ENCODE measurements around the gene EIF1.
A peak's percentile ranks its signal among the peaks of the same experiment; 100 is the strongest.
"Not testable (repeated sequence)": the region's sequence is repeated elsewhere in the genome, so short reads cannot be mapped to it uniquely, and the experiment has no call there.

EIF1 gene

DNA sequence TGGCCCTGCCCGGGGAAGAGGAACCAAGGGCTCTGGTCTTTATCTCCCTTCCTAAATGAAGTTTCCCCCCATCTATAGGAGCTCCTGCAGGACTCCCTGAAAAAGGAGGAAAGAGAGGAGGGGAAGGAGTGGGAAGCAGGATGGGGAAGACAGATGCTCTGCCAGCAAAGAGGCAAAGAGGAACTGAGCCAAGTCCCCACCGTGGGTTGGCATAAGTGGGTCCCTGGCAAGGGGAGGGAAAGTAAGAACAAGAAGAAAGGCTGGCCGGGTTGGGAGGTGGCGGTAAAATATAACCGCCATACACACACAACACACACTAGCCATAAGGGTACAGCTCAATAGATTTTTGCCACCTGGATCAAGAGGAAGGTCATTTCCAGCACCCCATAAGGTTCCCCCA is 6.1 kb upstream of the EIF1 start:
- TF ChIP-seq, protein P1, sequence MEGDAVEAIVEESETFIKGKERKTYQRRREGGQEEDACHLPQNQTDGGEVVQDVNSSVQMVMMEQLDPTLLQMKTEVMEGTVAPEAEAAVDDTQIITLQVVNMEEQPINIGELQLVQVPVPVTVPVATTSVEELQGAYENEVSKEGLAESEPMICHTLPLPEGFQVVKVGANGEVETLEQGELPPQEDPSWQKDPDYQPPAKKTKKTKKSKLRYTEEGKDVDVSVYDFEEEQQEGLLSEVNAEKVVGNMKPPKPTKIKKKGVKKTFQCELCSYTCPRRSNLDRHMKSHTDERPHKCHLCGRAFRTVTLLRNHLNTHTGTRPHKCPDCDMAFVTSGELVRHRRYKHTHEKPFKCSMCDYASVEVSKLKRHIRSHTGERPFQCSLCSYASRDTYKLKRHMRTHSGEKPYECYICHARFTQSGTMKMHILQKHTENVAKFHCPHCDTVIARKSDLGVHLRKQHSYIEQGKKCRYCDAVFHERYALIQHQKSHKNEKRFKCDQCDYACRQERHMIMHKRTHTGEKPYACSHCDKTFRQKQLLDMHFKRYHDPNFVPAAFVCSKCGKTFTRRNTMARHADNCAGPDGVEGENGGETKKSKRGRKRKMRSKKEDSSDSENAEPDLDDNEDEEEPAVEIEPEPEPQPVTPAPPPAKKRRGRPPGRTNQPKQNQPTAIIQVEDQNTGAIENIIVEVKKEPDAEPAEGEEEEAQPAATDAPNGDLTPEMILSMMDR (IDR thresholded peaks at IDR 0.05; ENCODE audit: control insufficient read depth, extremely low read depth, insufficient read depth) = no peak
- no peak overlapping the region for H3K4me3 ChIP-seq (ENCODE audit: low read depth, low read length)
- no peak for DNase-seq (ENCODE audit: low read depth)

DNA sequence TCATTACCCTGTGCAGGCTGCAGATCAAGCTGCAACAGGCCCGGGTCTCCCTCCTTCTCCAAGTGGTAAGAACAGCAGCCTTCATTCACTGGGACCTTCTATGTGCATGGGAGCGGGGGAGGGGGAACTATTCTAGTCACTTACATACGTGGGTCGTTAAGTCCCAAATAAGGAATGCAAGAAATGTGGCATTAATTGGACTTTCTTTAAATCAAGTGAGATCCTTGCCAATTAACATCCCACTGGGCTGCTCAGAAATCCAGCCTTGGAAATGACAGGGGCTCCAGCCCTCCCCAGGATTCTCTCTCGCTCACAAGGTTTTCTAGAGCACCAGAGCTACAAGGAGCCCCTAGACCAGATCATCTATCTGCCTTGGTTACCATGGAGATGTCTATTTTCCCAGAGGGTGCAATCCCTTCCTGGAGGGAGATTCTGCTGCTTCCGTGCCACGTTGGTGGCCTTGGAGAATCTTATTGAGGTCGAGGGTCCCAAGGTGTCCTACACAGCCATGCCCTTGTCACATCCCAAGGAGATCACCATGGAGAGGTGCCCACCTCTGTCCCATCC is 5.2 kb upstream of the EIF1 start:
- H3K4me3 ChIP-seq (ENCODE audit: low read depth, low read length) = no peak overlapping the region
- TF ChIP-seq, protein P1 (IDR thresholded peaks at IDR 0.05; ENCODE audit: control insufficient read depth, extremely low read depth, insufficient read depth) = no peak
- no peak for DNase-seq (ENCODE audit: low read depth)

DNA sequence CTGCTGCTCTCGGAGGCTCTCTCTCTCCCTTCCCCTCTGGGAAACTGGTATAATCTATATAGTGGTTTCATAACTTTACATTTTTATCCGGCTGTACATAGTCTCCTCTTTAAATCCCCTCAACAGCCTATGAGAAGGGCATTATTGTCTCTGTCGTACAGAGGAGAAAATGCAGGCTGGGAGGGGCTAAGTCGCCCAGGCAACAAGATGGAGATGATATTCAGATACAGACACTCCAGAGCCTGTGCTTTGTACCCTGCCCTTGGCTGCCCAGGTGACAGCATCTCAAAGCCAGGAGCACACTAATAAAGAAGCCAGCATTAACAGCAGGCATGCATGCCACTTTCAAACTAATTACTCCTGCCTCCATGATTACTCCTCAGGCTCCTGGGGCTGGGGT is 4.7 kb upstream of the EIF1 start:
- H3K4me3 ChIP-seq (ENCODE audit: low read depth, low read length) = no peak overlapping the region
- DNase-seq (ENCODE audit: low read depth) = no peak
- TF ChIP-seq, protein P1 (IDR thresholded peaks at IDR 0.05; ENCODE audit: control insufficient read depth, extremely low read depth, insufficient read depth) = no peak

DNA sequence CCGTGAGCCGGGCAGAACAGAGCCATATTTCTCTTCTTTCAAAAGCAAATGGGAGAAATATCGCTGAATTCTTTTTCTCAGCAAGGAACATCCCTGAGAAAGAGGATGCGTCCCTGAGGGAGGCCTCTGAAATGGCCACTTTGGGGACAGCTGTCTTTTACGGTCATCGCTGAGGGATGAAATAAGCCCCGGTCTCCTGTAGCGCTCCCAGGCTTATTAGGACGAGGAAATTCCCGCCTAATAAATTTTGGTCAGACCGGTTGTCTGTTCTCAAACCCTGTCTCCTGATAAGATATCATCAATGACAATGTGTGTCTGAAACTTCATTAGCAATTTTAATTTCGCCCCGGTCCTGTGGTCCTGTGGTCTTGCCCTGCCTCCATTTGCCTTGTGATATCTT is 2.9 kb upstream of the EIF1 start:
- DNase-seq (ENCODE audit: low read depth); H3K4me3 ChIP-seq (ENCODE audit: low read depth, low read length): not testable (repeated sequence)

DNA sequence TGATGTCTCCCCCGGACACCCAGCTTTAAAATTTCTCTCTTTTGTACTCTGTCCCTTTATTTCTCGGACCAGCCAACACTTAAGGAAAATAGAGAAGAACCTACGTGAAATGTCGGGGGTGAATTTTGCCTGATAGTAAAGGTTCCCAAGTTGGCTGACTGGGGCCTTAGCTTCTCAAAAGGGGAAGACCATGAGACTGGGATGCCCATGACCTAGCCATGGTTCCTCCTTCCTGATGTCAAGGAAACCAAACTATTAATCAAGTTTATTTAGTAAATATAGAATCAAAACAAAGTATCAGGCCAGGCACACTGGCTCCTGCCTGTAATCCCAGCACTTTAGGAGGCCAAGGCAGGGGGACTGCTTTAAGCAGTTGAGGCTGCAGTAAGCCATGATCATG is 2.4 kb upstream of the EIF1 start:
- no peak for DNase-seq (ENCODE audit: low read depth)
- TF ChIP-seq, protein P1 (IDR thresholded peaks at IDR 0.05; ENCODE audit: control insufficient read depth, extremely low read depth, insufficient read depth) = no peak
- H3K4me3 ChIP-seq (ENCODE audit: low read depth, low read length) = no peak overlapping the region

DNA sequence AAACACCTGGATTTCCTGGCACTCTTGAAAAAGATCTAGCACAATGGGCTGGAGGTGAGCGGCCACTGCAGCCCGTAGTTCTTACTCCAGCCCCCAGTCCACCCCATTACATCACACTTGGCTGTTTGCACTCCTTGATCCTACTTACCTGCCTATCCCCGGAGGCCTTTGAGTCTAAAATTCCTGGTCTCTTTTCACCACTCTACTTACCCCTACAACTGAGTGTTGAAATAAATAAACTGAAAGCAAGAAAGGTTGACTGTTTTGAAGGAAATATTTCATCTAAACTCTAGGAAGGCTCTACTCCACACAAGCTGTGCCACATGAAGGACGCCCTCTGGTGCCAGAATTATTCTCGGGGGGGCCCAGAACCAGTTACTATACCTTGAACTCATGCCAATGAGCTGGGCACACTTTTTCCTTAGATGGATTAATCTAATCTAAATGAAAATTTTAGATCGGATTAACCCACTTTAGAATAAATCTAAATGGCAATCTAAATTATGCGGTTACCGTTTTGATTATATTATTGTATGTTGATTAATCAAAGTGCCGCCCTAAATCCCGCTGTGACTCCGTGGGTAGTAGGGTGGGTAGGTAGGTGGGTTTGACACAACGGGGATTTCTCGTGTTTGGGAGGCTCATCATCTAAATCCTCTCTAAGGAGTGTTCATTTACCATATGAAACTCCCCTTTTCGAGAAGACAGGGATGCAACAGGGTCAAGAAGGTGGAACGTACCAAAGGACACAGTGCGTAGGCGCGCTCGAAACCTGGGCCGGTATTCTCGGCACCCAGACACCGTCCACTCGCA is 651 bp upstream of the EIF1 start:
- DNase-seq (ENCODE audit: low read depth) = no peak
- H3K4me3 ChIP-seq (ENCODE audit: low read depth, low read length) = peak overlapping the region; percentile 68
- TF ChIP-seq, protein P1 (IDR thresholded peaks at IDR 0.05; ENCODE audit: control insufficient read depth, extremely low read depth, insufficient read depth) = peak; percentile 60

DNA sequence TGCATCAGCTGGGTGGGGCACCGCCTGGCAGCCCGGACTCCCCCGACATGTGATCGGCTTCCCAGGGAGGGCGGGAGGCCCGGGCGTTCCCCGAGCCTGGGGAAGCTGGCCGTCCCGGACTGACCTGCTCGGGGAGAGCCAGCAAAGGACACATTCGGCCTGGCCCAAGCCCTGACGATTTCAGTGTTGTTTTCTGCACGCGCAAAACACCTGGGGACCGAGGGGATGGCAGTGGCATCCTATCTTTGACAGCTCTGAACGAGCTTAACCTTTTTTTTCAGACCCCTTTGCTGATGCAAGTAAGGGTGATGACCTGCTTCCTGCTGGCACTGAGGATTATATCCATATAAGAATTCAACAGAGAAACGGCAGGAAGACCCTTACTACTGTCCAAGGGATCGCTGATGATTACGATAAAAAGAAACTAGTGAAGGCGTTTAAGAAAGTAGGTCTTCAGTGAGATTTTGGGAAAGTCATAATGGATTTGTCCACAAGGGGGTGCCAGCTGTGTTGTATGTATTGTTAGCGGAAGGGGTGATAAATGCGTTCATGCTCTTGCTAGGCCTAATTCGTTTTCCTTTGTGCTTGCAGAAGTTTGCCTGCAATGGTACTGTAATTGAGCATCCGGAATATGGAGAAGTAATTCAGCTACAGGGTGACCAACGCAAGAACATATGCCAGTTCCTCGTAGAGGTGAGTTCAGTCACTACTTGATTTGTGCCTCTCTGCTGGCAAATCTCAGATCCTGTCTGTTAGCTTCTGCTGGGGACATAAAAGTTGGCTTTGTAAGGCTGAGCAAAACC is 1.0 kb downstream of the EIF1 start:
- H3K4me3 ChIP-seq (ENCODE audit: low read depth, low read length) = peak overlapping the region; percentile 68
- DNase-seq (ENCODE audit: low read depth) = peak; percentile 38
- TF ChIP-seq, protein P1 (IDR thresholded peaks at IDR 0.05; ENCODE audit: control insufficient read depth, extremely low read depth, insufficient read depth) = peak; percentile 52

Measured in LNCaP clone FGC (cell line).